Fibroblast of lung (primary cell): Measurements from ENCODE around the gene ABCA10.

Experiments used
- EZH2 ChIP-seq: IDR thresholded peaks from 2 replicates; pipeline ENCODE4 v1.5.1; 2012; ENCODE audit warnings: low read length, control low read depth, mild to moderate bottlenecking; ENCODE audit errors: missing control alignments
- TF ChIP-seq, protein P1 (sequence below), 2 donors: IDR thresholded peaks in 1 of 2; conservative IDR thresholded peaks in 1 of 2; 1 replicate in 1 of 2; 2 replicates in 1 of 2; pipeline ENCODE4 v1.5.1; 2011 to 2012; ENCODE audit warnings: low read length in 2 of 2, control low read depth in 1 of 2, inconsistent platforms in 1 of 2, low read depth in 1 of 2, mild to moderate bottlenecking in 1 of 2

DNA sequence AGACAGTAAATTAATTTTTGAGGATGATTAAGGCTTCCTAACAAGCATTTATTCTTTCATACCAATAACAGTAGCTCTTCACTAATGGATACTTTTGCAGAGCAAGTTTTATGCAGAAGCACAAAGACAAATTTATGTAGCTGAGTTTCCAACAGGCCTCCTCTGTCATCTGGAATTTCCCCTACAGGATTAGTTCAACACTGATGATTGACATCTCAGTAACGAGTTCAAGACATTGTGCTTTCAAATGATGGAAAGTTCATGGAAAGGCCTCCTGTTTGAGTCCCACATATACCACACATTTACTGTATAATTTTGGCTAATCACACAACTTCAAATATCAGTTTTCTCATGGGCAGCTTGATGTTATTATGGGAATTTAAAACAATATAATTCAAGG lies 40.6 kb downstream of the ABCA10 start:
- TF ChIP-seq, protein P1, sequence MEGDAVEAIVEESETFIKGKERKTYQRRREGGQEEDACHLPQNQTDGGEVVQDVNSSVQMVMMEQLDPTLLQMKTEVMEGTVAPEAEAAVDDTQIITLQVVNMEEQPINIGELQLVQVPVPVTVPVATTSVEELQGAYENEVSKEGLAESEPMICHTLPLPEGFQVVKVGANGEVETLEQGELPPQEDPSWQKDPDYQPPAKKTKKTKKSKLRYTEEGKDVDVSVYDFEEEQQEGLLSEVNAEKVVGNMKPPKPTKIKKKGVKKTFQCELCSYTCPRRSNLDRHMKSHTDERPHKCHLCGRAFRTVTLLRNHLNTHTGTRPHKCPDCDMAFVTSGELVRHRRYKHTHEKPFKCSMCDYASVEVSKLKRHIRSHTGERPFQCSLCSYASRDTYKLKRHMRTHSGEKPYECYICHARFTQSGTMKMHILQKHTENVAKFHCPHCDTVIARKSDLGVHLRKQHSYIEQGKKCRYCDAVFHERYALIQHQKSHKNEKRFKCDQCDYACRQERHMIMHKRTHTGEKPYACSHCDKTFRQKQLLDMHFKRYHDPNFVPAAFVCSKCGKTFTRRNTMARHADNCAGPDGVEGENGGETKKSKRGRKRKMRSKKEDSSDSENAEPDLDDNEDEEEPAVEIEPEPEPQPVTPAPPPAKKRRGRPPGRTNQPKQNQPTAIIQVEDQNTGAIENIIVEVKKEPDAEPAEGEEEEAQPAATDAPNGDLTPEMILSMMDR (conservative IDR thresholded peaks at IDR 0.05 in 1 of 2, IDR thresholded peaks at IDR 0.05 in 1 of 2; ENCODE audit: low read depth in 1 of 2, low read length in 2 of 2): no peak
- no peak for TF ChIP-seq EZH2
